A549 (cell line): ENCODE results near the gene LRRC2. TPM values are rescaled to one million over a fixed set of nuclear protein-coding genes. Genes with fewer than 3 reads are reported as not detected.

ENCODE experiments used
- ATAC-seq, 2 experiments: fragments of 200-7000 bp in 1 of 2; fragments of >200 bp in 1 of 2; cut with Nextera tagmentation in 1 of 2; cut with Tn5 transposase in 1 of 2; 3 replicates each; pipeline versions ENCODE4 v1.8.0 to v1.9.1; 2018 to 2020; ENCODE audit warnings: mild to moderate bottlenecking in 1 of 2, moderate library complexity in 1 of 2
- CTCF ChIA-PET: fragments of 300-600 bp; sonication (Branson Sonifier 250); formaldehyde crosslinking; extraction: SDS; loops from one replicate; lab custom pipeline; 2021; ENCODE audit warnings: antibody characterized with exemption, inconsistent platforms; lab: Yijun Ruan, JAX
- POLR2A ChIA-PET: fragments of 350-600 bp; formaldehyde crosslinking; extraction: SDS; loops from one replicate; lab custom pipeline; 2021; ENCODE audit warnings: antibody characterized with exemption, inconsistent platforms; lab: Yijun Ruan, JAX
- DNase-seq, 2 experiments: peaks; one replicate each; pipeline versions ENCODE4 v3.0.0 to v3.0.0-alpha.2; 2011 to 2016; ENCODE audit warnings: low read depth in 1 of 2, low spot score in 1 of 2
- FAIRE-seq: peaks from 2 replicates; lab custom pipeline; 2011; peaks lifted over from hg19 to GRCh38; lab: Jason Lieb, UNC
- H3K27ac ChIP-seq, 2 experiments: fragments of >200 bp; sonication (Bioruptor Twin); formaldehyde crosslinking; 3 replicates each; pipeline ENCODE4 v1.5.1; 2016 to 2017
- H3K4me1 ChIP-seq: fragments of >200 bp; sonication (Bioruptor Twin); formaldehyde crosslinking; 3 replicates; pipeline ENCODE4 v1.6.1; 2016
- H3K4me2 ChIP-seq: fragments of >200 bp; sonication (Bioruptor Twin); formaldehyde crosslinking; 3 replicates; pipeline ENCODE4 v1.6.1; 2016
- H3K4me3 ChIP-seq: fragments of >200 bp; sonication (Bioruptor Twin); formaldehyde crosslinking; 3 replicates; pipeline ENCODE4 v1.5.1; 2016
- H3K9me3 ChIP-seq: fragments of >200 bp; sonication (Bioruptor Twin); formaldehyde crosslinking; 3 replicates; pipeline ENCODE4 v1.6.1; 2016
- ATOH8 ChIP-seq: fragments of 250-450 bp; sonication (Bioruptor Pico); IDR thresholded peaks from 2 replicates; pipeline ENCODE4 v1.5.0; 2020; ENCODE audit warnings: low read depth, mild to moderate bottlenecking, moderate library complexity
- BCL3 ChIP-seq: fragments of >200 bp; sonication (Bioruptor Twin); formaldehyde crosslinking; IDR thresholded peaks from 3 replicates; pipeline ENCODE4 v1.6.1; 2016
- BHLHE40 ChIP-seq: IDR thresholded peaks from 2 replicates; pipeline ENCODE4 v1.6.1; 2012; ENCODE audit warnings: low read depth, low read length, inconsistent platforms
- ESRRA ChIP-seq: fragments of 150-350 bp; IDR thresholded peaks from 2 replicates; pipeline ENCODE4 v1.6.1; 2014; ENCODE audit warnings: mild to moderate bottlenecking, low read length, borderline replicate concordance
- FOSL2 ChIP-seq, 2 experiments: fragments of 450-650 bp in 1 of 2; fragments of >200 bp in 1 of 2; sonication (Bioruptor Twin) in 1 of 2; formaldehyde crosslinking; IDR thresholded peaks; 2 replicates each; pipeline versions ENCODE4 v1.5.0 to v1.6.1; 2016 to 2020; ENCODE audit warnings: mild to moderate bottlenecking in 1 of 2, moderate library complexity in 1 of 2
- GATA3 ChIP-seq: IDR thresholded peaks from 2 replicates; pipeline ENCODE4 v1.6.1; 2012; ENCODE audit warnings: borderline replicate concordance
- HEYL ChIP-seq: fragments of 250-450 bp; sonication (Bioruptor Pico); IDR thresholded peaks from 2 replicates; pipeline ENCODE4 v1.8.0; 2021; ENCODE audit warnings: mild to moderate bottlenecking, moderate library complexity
- JUN ChIP-seq, 2 experiments: fragments of >200 bp; sonication (Bioruptor Twin); formaldehyde crosslinking; IDR thresholded peaks; 2 replicates in 1 of 2; 3 replicates in 1 of 2; pipeline ENCODE4 v1.6.1; 2016 to 2017
- KDM5A ChIP-seq: fragments of 200-600 bp; sonication (generic); IDR thresholded peaks from 2 replicates; pipeline ENCODE4 v1.6.1; 2016; ENCODE audit warnings: antibody characterized with exemption, mild to moderate bottlenecking
- MAX ChIP-seq: IDR thresholded peaks from 2 replicates; pipeline ENCODE4 v1.6.1; 2012
- MAZ ChIP-seq: fragments of 150-350 bp; IDR thresholded peaks from 2 replicates; pipeline ENCODE4 v1.6.1; 2014; ENCODE audit warnings: antibody characterized with exemption, low read depth, low read length, borderline replicate concordance
- MYC ChIP-seq: IDR thresholded peaks from 2 replicates; pipeline ENCODE4 v1.6.1; 2012; ENCODE audit warnings: mild to moderate bottlenecking, inconsistent platforms, low read length, improper control_type of control experiment, borderline replicate concordance
- NFE2L2 ChIP-seq: fragments of 150-350 bp; conservative IDR thresholded peaks from 2 replicates; pipeline ENCODE4 v1.6.1; 2014; ENCODE audit warnings: low read length
- PBX3 ChIP-seq: IDR thresholded peaks from 2 replicates; pipeline ENCODE4 v1.6.1; 2012
- RAD21 ChIP-seq, 2 experiments: fragments of >200 bp in 1 of 2; sonication (Bioruptor Twin) in 1 of 2; formaldehyde crosslinking in 1 of 2; IDR thresholded peaks in 1 of 2; conservative IDR thresholded peaks in 1 of 2; 2 replicates in 1 of 2; 3 replicates in 1 of 2; pipeline ENCODE4 v1.6.1; 2012 to 2018; ENCODE audit warnings: inconsistent platforms in 1 of 2
- RARB ChIP-seq: fragments of 250-450 bp; sonication (Bioruptor Pico); IDR thresholded peaks from 2 replicates; pipeline ENCODE4 v1.8.0; 2021; ENCODE audit warnings: mild to moderate bottlenecking, moderate library complexity
- REST ChIP-seq: fragments of 200-600 bp; sonication (generic); IDR thresholded peaks from 2 replicates; pipeline ENCODE4 v1.6.1; 2016; ENCODE audit warnings: antibody characterized with exemption, mild to moderate bottlenecking, moderate library complexity
- RFX5 ChIP-seq: fragments of 450-650 bp; IDR thresholded peaks from 2 replicates; pipeline ENCODE4 v1.7.1; 2014; ENCODE audit warnings: antibody characterized with exemption, mild to moderate bottlenecking, moderate library complexity
- SREBF2 ChIP-seq: fragments of 450-650 bp; IDR thresholded peaks from 2 replicates; pipeline ENCODE4 v1.6.1; 2014; ENCODE audit warnings: mild to moderate bottlenecking, moderate library complexity
- TP53 ChIP-seq: fragments of 250-450 bp; sonication (Bioruptor Pico); IDR thresholded peaks from 2 replicates; pipeline ENCODE4 v1.5.0; 2021; ENCODE audit warnings: mild to moderate bottlenecking, moderate library complexity
- ZFP36 ChIP-seq: fragments of 450-650 bp; IDR thresholded peaks from 2 replicates; pipeline ENCODE4 v1.6.1; 2014; ENCODE audit warnings: borderline replicate concordance; ENCODE audit not compliant: partially characterized antibody
- WGBS: methylation state at CpG from one replicate; pipeline ENCODE4 v1.1.6; 2017; ENCODE audit errors: missing lambda C conversion rate; 5-methylcytosine and 5-hydroxymethylcytosine counted together
- polyA plus RNA-seq, 4 experiments: library from polyadenylated mRNA; depleted of rRNA in 3 of 4; stranded (reverse); fragments of >200 nt; fragmentation: RNase III in 1 of 4; extraction: RNeasy Plus Mini Kit Qiagen cat#74134 plus additional on column Dnase treatment in 1 of 4; gene quantifications; 2 replicates in 3 of 4; 3 replicates in 1 of 4; pipeline ENCODE4 v1.2.3, GENCODE V29; 2011 to 2017

LRRC2 gene
- polyA plus RNA-seq, 2 of the 4 experiments (the other 2 are of a cell fraction) = not detected

GRCh38 chr3:46477756-46478155 is 88.3 kb downstream of the LRRC2 start:
- ATAC-seq = no peak
- TF ChIP-seq FOSL2 (IDR thresholded peaks at IDR 0.05) (no peak), FOSL2 (CRISPR knock-in tag; IDR thresholded peaks at IDR 0.05) (no peak), ESRRA (no peak), REST (no peak), PBX3 (no peak), ATOH8 (CRISPR knock-in tag) (no peak), RAD21 (conservative IDR thresholded peaks at IDR 0.05 in 1 of 2, IDR thresholded peaks at IDR 0.05 in 1 of 2) (no peak), GATA3 (no peak), MYC (no peak), RARB (CRISPR knock-in tag) (no peak), KDM5A (no peak), MAZ (no peak), RFX5 (no peak), SREBF2 (no peak), JUN (IDR thresholded peaks at IDR 0.05) (no peak), NFE2L2 (no peak)
- H3K9me3 ChIP-seq = 0 out of 3 replicates have a peak, but pooled peaks cover 3% of the 10 kb centered on the region
- 24% methylated on average over 6 of the region's 6 CpGs for WGBS
- H3K27ac ChIP-seq = no peak overlapping the region
- ChIA-PET POLR2A (no interaction called here), CTCF (interaction anchor here (2.0 kb wide), 1 partner anchor 11 kb away, joined by 6 read pairs; no protein-coding TSS in a partner anchor)
- no peaks in the 10 kb centered on the region for H3K4me1 ChIP-seq
- no peak for DNase-seq
- H3K4me3 ChIP-seq = no peak overlapping the region
- no peak for FAIRE-seq
- H3K4me2 ChIP-seq = no peak overlapping the region

- CTCF ChIA-PET = interaction anchor here (0.7 to 2.0 kb wide), 2 partner anchors 11 to 12 kb away, joined by 3 to 6 read pairs; no protein-coding TSS in a partner anchor
- ATAC-seq (no peak), FAIRE-seq (no peak), DNase-seq (no peak)
- POLR2A ChIA-PET = no interaction called here
- Histone ChIP-seq H3K27ac (no peak overlapping the region), H3K4me1 (no peaks in the 10 kb centered on the region), H3K9me3 (0 out of 3 replicates have a peak, but pooled peaks cover 3% of the 10 kb centered on the region), H3K4me2 (no peak overlapping the region), H3K4me3 (no peak overlapping the region)
- WGBS = 24% methylated on average over 4 of the region's 4 CpGs
- TF ChIP-seq MAX = no peak
- no peak for TF ChIP-seq HEYL (CRISPR knock-in tag)
- no peak for TF ChIP-seq TP53 (CRISPR knock-in tag)
- TF ChIP-seq BHLHE40 = no peak
- TF ChIP-seq BCL3 = no peak
- no peak for TF ChIP-seq RFX5
- TF ChIP-seq ZFP36 = no peak
These were observed 89.0 kb downstream of the LRRC2 start for GRCh38 chr3:46477145-46477544.
